Liver (tissue), 9 donors: ENCODE measurements around the gene RNGTT. TPM values are rescaled to one million over a fixed set of nuclear protein-coding genes. Genes with fewer than 3 reads are reported as not detected.

ENCODE experiments used
- DNase-seq: peaks from one replicate; pipeline ENCODE4 v3.0.0-alpha.2; 2017; ENCODE audit warnings: low spot score
- H3K27ac ChIP-seq, 2 donors: one replicate each; pipeline ENCODE4 v1.7.0; 2013; ENCODE audit warnings: inconsistent platforms in 2 of 2, low read length in 2 of 2, control low read depth in 1 of 2, low read depth in 1 of 2, mild to moderate bottlenecking in 1 of 2
- H3K27me3 ChIP-seq, 4 donors: one replicate each; pipeline versions ENCODE4 v1.6.1 to v1.7.0; 2013; ENCODE audit warnings: low read length in 3 of 4, inconsistent platforms in 1 of 4, mild to moderate bottlenecking in 1 of 4, moderate library complexity in 1 of 4; ENCODE audit not compliant: control insufficient read depth in 4 of 4, insufficient read depth in 4 of 4
- H3K36me3 ChIP-seq, 4 donors: one replicate each; pipeline versions ENCODE4 v1.6.1 to v1.7.0; 2013; ENCODE audit warnings: low read length in 3 of 4, mild to moderate bottlenecking in 3 of 4, low read depth in 1 of 4, moderate library complexity in 1 of 4; ENCODE audit not compliant: control insufficient read depth in 4 of 4, insufficient read depth in 3 of 4
- H3K4me1 ChIP-seq, 4 donors: one replicate each; pipeline versions ENCODE4 v1.6.1 to v1.7.0; 2013; ENCODE audit warnings: low read length in 3 of 4, mild to moderate bottlenecking in 3 of 4, moderate library complexity in 1 of 4; ENCODE audit not compliant: control insufficient read depth in 4 of 4, insufficient read depth in 4 of 4
- H3K4me3 ChIP-seq, 3 donors: one replicate each; pipeline versions ENCODE4 v1.6.1 to v1.7.0; 2013; ENCODE audit warnings: low read length in 3 of 3, control low read depth in 1 of 3, low read depth in 1 of 3, mild to moderate bottlenecking in 1 of 3
- H3K9ac ChIP-seq, 2 donors: one replicate each; pipeline ENCODE4 v1.7.0; 2013; ENCODE audit warnings: low read length in 2 of 2, mild to moderate bottlenecking in 2 of 2, moderate library complexity in 2 of 2, control low read depth in 1 of 2, low read depth in 1 of 2
- H3K9me3 ChIP-seq, 4 donors: one replicate each; pipeline versions ENCODE4 v1.6.1 to v1.7.0; 2013; ENCODE audit warnings: low read length in 3 of 4; ENCODE audit not compliant: control insufficient read depth in 4 of 4
- ATF3 ChIP-seq: IDR thresholded peaks from 2 replicates; pipeline ENCODE4 v1.6.1; 2016; ENCODE audit warnings: antibody characterized with exemption
- CTCF ChIP-seq: fragments of 150-350 bp; IDR thresholded peaks from 2 replicates; pipeline ENCODE4 v1.5.1; 2017; ENCODE audit warnings: improper control_type of control experiment, low read depth, low read length; ENCODE audit not compliant: missing input control
- EGR1 ChIP-seq, 2 donors: IDR thresholded peaks; 2 replicates each; pipeline ENCODE4 v1.6.1; 2016 to 2018; ENCODE audit warnings: antibody characterized with exemption in 2 of 2, low read depth in 2 of 2
- FOXA1 ChIP-seq: IDR thresholded peaks from 2 replicates; pipeline ENCODE4 v1.6.1; 2016; ENCODE audit warnings: antibody characterized with exemption
- FOXA2 ChIP-seq: IDR thresholded peaks from 2 replicates; pipeline ENCODE4 v1.6.1; 2016; ENCODE audit warnings: antibody characterized with exemption
- GABPA ChIP-seq, 2 donors: IDR thresholded peaks in 1 of 2; conservative IDR thresholded peaks in 1 of 2; 2 replicates each; pipeline ENCODE4 v1.6.1; 2016; ENCODE audit warnings: antibody characterized with exemption in 2 of 2, mild to moderate bottlenecking in 1 of 2, moderate library complexity in 1 of 2
- HNF4A ChIP-seq, 2 donors: conservative IDR thresholded peaks; 2 replicates each; pipeline ENCODE4 v1.6.1; 2016; ENCODE audit warnings: antibody characterized with exemption in 2 of 2, mild to moderate bottlenecking in 2 of 2
- HNF4G ChIP-seq: IDR thresholded peaks from 2 replicates; pipeline ENCODE4 v1.6.1; 2016; ENCODE audit warnings: antibody characterized with exemption
- JUND ChIP-seq, 2 donors: IDR thresholded peaks; 2 replicates each; pipeline ENCODE4 v1.6.1; 2016; ENCODE audit warnings: antibody characterized with exemption in 2 of 2
- MAX ChIP-seq: IDR thresholded peaks from 2 replicates; pipeline ENCODE4 v1.6.1; 2016; ENCODE audit warnings: antibody characterized with exemption
- NR2F2 ChIP-seq: IDR thresholded peaks from 2 replicates; pipeline ENCODE4 v1.6.1; 2016; ENCODE audit warnings: antibody characterized with exemption
- RAD21 ChIP-seq, 2 donors: IDR thresholded peaks; 2 replicates each; pipeline ENCODE4 v1.6.1; 2016; ENCODE audit warnings: antibody characterized with exemption in 2 of 2, mild to moderate bottlenecking in 2 of 2
- REST ChIP-seq: IDR thresholded peaks from 2 replicates; pipeline ENCODE4 v1.6.1; 2016; ENCODE audit warnings: antibody characterized with exemption, mild to moderate bottlenecking
- RXRA ChIP-seq, 2 donors: IDR thresholded peaks; 2 replicates each; pipeline ENCODE4 v1.6.1; 2017 to 2018; ENCODE audit warnings: antibody characterized with exemption in 2 of 2, mild to moderate bottlenecking in 1 of 2
- SP1 ChIP-seq: IDR thresholded peaks from 2 replicates; pipeline ENCODE4 v1.6.1; 2018; ENCODE audit warnings: antibody characterized with exemption, mild to moderate bottlenecking
- TAF1 ChIP-seq: conservative IDR thresholded peaks from 2 replicates; pipeline ENCODE4 v1.6.1; 2016; ENCODE audit warnings: antibody characterized with exemption, mild to moderate bottlenecking
- YY1 ChIP-seq: IDR thresholded peaks from 2 replicates; pipeline ENCODE4 v1.6.1; 2016; ENCODE audit warnings: antibody characterized with exemption, mild to moderate bottlenecking
- ZBTB33 ChIP-seq: IDR thresholded peaks from 2 replicates; pipeline ENCODE4 v1.6.1; 2016; ENCODE audit warnings: antibody characterized with exemption
- polyA plus RNA-seq, 2 donors: library from polyadenylated mRNA; stranded (reverse) in 1 of 2; unstranded in 1 of 2; fragments of 200-250 nt in 1 of 2; fragments of >200 nt in 1 of 2; fragmentation: Nextera tagmentation in 1 of 2; extraction: Ambion mirVana in 1 of 2; gene quantifications; one replicate each; pipeline versions ENCODE4 v1.2.1 to v1.2.3, GENCODE V29; 2013 to 2015
- total RNA-seq, 2 donors: library from RNA; depleted of rRNA; stranded (reverse); fragments of >200 nt; gene quantifications; one replicate each; pipeline ENCODE4 v1.2.3, GENCODE V29; 2014
- donor health status: healthy.
- donor health status: healthy.
- donor health status: healthy.
- donor health status: healthy.
- donor health status: healthy.

Gene RNGTT
- total and polyA plus RNA-seq, 4 donors = 4.1 to 20.8 (median 7.2) TPM

GRCh38 chr6:88884361-88884760, 79.1 kb downstream of the RNGTT start:
- Histone ChIP-seq H3K27me3 (no peaks in the 10 kb centered on the region), H3K4me1 (peaks cover 3 to 12% (median 12%) of the 10 kb centered on the region in 4 donors), H3K4me3 (no peak overlapping the region), H3K36me3 (peaks cover 0 to 6% (median 3%) of the 10 kb centered on the region in 4 donors), H3K9me3 (no peaks in the 10 kb centered on the region), H3K9ac (no peak overlapping the region), H3K27ac (no peak overlapping the region)
- no peak for DNase-seq
- TF ChIP-seq TAF1 = no peak
- TF ChIP-seq ATF3 = no peak
- no peak for TF ChIP-seq FOXA2
- no peak for TF ChIP-seq CTCF
- TF ChIP-seq GABPA (IDR thresholded peaks at IDR 0.05 in 1 of 2, conservative IDR thresholded peaks at IDR 0.05 in 1 of 2) = no peak
- TF ChIP-seq SP1 = no peak
- TF ChIP-seq MAX = no peak
- TF ChIP-seq HNF4A (conservative IDR thresholded peaks at IDR 0.05) = no peak
- no peak for TF ChIP-seq FOXA1
- TF ChIP-seq RXRA (IDR thresholded peaks at IDR 0.05) = no peak
- no peak for TF ChIP-seq RAD21 (IDR thresholded peaks at IDR 0.05)
- no peak for TF ChIP-seq HNF4G
- TF ChIP-seq NR2F2 = no peak
- TF ChIP-seq YY1 = no peak
- TF ChIP-seq JUND (IDR thresholded peaks at IDR 0.05) = no peak
- TF ChIP-seq REST = no peak
- no peak for TF ChIP-seq EGR1 (IDR thresholded peaks at IDR 0.05; ENCODE audit: low read depth in 2 of 2)
- no peak for TF ChIP-seq ZBTB33
